Breast epithelium (tissue), 4 donors: ENCODE results near the gene UGT1A8. TPM values are rescaled to one million over a fixed set of nuclear protein-coding genes. Genes with fewer than 3 reads are reported as not detected.
"Not testable (repeated sequence)": the region's sequence is repeated elsewhere in the genome, so short reads cannot be mapped to it uniquely, and the experiment has no call there.

Experiments used
- DNase-seq, 2 donors: peaks; one replicate each; pipeline ENCODE4 v3.0.0-alpha.2; 2019; ENCODE audit warnings: low spot score in 2 of 2
- H3K27ac ChIP-seq, 2 donors: fragments of 200-600 bp; sonication (generic) in 1 of 2; one replicate each; pipeline ENCODE4 v1.5.1; 2016 to 2019; ENCODE audit warnings: mild to moderate bottlenecking in 1 of 2
- H3K27me3 ChIP-seq, 2 donors: fragments of 200-600 bp; sonication (generic) in 1 of 2; one replicate each; pipeline versions ENCODE4 v1.5.1 to v1.6.0; 2017 to 2019; ENCODE audit warnings: control low read depth in 1 of 2, mild to moderate bottlenecking in 1 of 2
- H3K36me3 ChIP-seq: fragments of 200-600 bp; one replicate; pipeline ENCODE4 v1.5.1; 2019
- H3K4me1 ChIP-seq, 2 donors: fragments of 200-600 bp; sonication (generic); one replicate each; pipeline ENCODE4 v1.5.1; 2016 to 2019; ENCODE audit warnings: control low read depth in 1 of 2
- H3K4me3 ChIP-seq, 3 donors: fragments of 200-600 bp; sonication (generic); 1 replicate in 2 of 3; 2 replicates in 1 of 3; pipeline ENCODE4 v1.5.1; 2016 to 2019; ENCODE audit warnings: mild to moderate bottlenecking in 3 of 3, moderate library complexity in 2 of 3
- H3K9me3 ChIP-seq, 2 donors: fragments of 200-600 bp; sonication (generic) in 1 of 2; one replicate each; pipeline ENCODE4 v1.5.1; 2016 to 2019; ENCODE audit warnings: control low read depth in 1 of 2
- POLR2A ChIP-seq: fragments of 450-650 bp; IDR thresholded peaks from one replicate; pipeline ENCODE4 v1.6.1; 2016; ENCODE audit warnings: antibody characterized with exemption, mild to moderate bottlenecking, moderate library complexity
- POLR2AphosphoS5 ChIP-seq, 3 donors: sonication (generic); formaldehyde crosslinking; IDR thresholded peaks; one replicate each; pipeline ENCODE4 v1.6.1; 2017; ENCODE audit warnings: antibody characterized with exemption in 3 of 3
- intact Hi-C: fragments of 100-400 bp; cut with DNase I; formaldehyde crosslinking; loops from one replicate; pipeline ENCODE4 v1.15.1; 2023; ENCODE audit warnings: low total_unique reads
- total RNA-seq, 3 donors: library from RNA; depleted of rRNA; stranded (reverse); fragments of >200 nt; gene quantifications; one replicate each; pipeline ENCODE4 v1.1.0, GENCODE V29; 2016
- TF ChIP-seq, protein P1 (sequence below), 3 donors: fragments of 450-650 bp; IDR thresholded peaks; one replicate each; pipeline ENCODE4 v1.5.1; 2016 to 2017; ENCODE audit warnings: antibody characterized with exemption in 3 of 3, mild to moderate bottlenecking in 3 of 3, moderate library complexity in 3 of 3

The UGT1A8 gene
- total RNA-seq, 3 donors from 2014 or later: not detected

DNA sequence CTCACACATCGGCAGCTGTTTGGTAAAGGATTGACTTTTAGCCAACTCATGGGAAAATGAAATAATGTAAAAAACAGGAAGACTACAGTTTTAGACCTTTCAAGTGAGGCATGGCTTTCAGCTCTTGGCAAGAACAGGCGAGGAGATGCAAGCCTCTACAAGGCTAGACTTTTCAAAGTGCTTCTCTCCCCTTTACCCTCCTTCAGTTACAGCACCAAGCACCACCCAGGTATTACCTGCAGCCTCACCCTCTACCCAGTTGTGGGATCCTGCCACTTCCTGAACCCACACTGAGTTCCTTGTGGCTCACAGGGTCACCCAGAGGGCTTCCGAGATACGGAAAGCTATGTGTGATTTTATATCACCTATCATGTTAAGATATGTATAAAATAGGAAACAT, 33.5 kb downstream of the UGT1A8 start:
- no peak overlapping the region for H3K27ac ChIP-seq
- H3K9me3 ChIP-seq: peaks cover 8 to 13% of the 10 kb centered on the region in 2 donors
- H3K36me3 ChIP-seq: no peaks in the 10 kb centered on the region
- TF ChIP-seq POLR2AphosphoS5 (IDR thresholded peaks at IDR 0.05): no peak
- TF ChIP-seq, protein P1, sequence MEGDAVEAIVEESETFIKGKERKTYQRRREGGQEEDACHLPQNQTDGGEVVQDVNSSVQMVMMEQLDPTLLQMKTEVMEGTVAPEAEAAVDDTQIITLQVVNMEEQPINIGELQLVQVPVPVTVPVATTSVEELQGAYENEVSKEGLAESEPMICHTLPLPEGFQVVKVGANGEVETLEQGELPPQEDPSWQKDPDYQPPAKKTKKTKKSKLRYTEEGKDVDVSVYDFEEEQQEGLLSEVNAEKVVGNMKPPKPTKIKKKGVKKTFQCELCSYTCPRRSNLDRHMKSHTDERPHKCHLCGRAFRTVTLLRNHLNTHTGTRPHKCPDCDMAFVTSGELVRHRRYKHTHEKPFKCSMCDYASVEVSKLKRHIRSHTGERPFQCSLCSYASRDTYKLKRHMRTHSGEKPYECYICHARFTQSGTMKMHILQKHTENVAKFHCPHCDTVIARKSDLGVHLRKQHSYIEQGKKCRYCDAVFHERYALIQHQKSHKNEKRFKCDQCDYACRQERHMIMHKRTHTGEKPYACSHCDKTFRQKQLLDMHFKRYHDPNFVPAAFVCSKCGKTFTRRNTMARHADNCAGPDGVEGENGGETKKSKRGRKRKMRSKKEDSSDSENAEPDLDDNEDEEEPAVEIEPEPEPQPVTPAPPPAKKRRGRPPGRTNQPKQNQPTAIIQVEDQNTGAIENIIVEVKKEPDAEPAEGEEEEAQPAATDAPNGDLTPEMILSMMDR (IDR thresholded peaks at IDR 0.05): no peak
- no peak for TF ChIP-seq POLR2A
- no peak overlapping the region for H3K4me3 ChIP-seq
- intact Hi-C loops: no loop called here
- no peak for DNase-seq
- H3K27me3 ChIP-seq: peaks cover 0 to 5% of the 10 kb centered on the region in 2 donors
- H3K4me1 ChIP-seq: no peaks in the 10 kb centered on the region

DNA sequence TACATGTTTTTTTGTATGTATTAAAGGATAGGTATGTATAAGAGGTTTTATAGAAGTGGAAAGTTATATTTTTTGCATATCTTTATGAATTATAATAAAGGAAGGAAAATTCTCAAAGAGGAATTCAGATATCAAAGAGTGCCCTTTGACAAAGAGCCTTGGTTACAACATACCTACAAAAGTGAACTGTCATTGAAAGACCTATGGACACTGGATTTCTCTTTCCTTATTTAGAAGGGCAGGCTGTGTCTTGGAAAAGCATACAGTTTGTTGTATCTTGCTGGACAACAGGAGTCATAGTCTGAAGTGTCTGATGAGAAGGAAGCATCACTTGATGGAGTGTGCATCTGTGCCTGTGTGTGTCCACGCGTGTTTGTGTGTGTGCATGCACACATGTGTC, 34.0 kb downstream of the UGT1A8 start:
- no peak overlapping the region for H3K27ac ChIP-seq

DNA sequence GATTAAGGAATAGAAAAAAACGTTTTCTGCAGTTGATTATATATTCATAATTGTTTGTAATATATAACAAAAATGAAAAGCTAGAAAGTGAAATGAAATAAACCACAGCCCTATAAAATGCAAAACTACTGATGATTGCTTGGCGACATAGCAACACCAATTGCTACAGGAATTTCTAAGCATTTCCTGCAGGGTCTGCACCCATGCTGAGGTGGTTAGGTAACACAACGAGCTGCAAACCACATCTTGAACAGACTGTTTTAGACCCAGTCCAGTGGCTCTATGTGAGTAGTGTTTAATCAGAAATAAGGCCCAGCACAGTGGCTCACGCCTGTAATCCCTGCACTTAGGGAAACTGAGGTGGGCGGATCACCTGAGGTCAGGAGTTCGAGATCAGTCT, 37.1 kb downstream of the UGT1A8 start:
- TF ChIP-seq POLR2AphosphoS5 (IDR thresholded peaks at IDR 0.05) (no peak), POLR2A (no peak)
- TF ChIP-seq, protein P1 (IDR thresholded peaks at IDR 0.05): no peak
- Histone ChIP-seq H3K36me3 (no peaks in the 10 kb centered on the region), H3K27ac (no peak overlapping the region), H3K27me3 (peaks cover 0 to 5% of the 10 kb centered on the region in 2 donors), H3K4me3 (no peak overlapping the region), H3K9me3 (no peaks in the 10 kb centered on the region), H3K4me1 (no peaks in the 10 kb centered on the region)
- intact Hi-C loops: no loop called here
- DNase-seq: no peak

More for the DNA sequence above, 34.0 kb downstream of the UGT1A8 start:
- no peak for DNase-seq
- Histone ChIP-seq H3K9me3 (peaks cover 5 to 8% of the 10 kb centered on the region in 2 donors), H3K27me3 (peaks cover 0 to 5% of the 10 kb centered on the region in 2 donors), H3K4me3 (no peak overlapping the region), H3K4me1 (no peaks in the 10 kb centered on the region), H3K36me3 (no peaks in the 10 kb centered on the region)
- intact Hi-C loops: no loop called here
- TF ChIP-seq, protein P1 (IDR thresholded peaks at IDR 0.05): no peak
- TF ChIP-seq POLR2A: no peak
- TF ChIP-seq POLR2AphosphoS5 (IDR thresholded peaks at IDR 0.05): no peak

DNA sequence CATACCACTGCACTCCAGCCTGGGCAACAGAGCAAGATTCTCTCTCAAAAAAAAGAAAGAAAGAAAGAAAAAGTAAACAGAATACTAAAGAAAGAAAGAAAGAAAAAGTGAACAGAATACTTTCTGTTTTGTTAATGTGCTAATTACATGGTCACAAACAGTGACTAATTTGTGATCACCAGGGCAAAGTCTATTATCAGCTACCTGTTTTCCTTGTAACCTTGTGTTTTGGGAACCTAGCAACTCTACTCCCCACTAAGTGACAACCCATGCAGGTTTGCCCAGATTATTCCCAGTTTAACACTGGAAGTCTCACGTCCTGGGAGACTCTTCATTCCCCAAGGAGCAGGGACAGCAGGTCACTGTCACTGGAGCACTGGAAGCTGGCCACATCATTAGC, 37.6 kb downstream of the UGT1A8 start:
- no peaks in the 10 kb centered on the region for H3K4me1 ChIP-seq
- no peak overlapping the region for H3K4me3 ChIP-seq
- H3K36me3 ChIP-seq: no peaks in the 10 kb centered on the region
- H3K27me3 ChIP-seq: peaks cover 0 to 5% of the 10 kb centered on the region in 2 donors
- intact Hi-C loops: no loop called here
- no peak for DNase-seq
- H3K9me3 ChIP-seq: no peaks in the 10 kb centered on the region
- H3K27ac ChIP-seq: no peak overlapping the region
- TF ChIP-seq POLR2AphosphoS5 (IDR thresholded peaks at IDR 0.05) (no peak), POLR2A (no peak)
- TF ChIP-seq, protein P1 (IDR thresholded peaks at IDR 0.05): no peak

DNA sequence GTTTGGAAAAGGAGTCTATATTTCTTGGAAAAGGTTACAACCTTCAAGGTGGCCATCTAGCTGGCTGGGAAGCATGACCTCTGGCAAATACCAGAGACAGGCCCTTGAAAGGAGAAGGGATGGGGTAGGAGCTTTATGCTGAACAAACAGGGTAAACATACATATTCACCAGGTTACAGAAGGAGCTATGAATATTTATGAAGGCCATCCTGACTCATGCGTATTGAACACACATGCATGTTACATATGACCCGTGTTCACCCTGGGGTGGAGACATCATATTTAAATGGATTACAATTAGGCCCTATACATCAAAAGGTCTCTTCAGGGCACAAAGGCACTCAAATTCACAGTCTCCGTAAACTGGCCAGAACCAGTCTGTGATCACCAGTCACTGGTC, 38.5 kb downstream of the UGT1A8 start:
- H3K4me1 ChIP-seq, H3K9me3 ChIP-seq, H3K36me3 ChIP-seq, DNase-seq, intact Hi-C loops, H3K27me3 ChIP-seq, H3K4me3 ChIP-seq, H3K27ac ChIP-seq: not testable (repeated sequence)

DNA sequence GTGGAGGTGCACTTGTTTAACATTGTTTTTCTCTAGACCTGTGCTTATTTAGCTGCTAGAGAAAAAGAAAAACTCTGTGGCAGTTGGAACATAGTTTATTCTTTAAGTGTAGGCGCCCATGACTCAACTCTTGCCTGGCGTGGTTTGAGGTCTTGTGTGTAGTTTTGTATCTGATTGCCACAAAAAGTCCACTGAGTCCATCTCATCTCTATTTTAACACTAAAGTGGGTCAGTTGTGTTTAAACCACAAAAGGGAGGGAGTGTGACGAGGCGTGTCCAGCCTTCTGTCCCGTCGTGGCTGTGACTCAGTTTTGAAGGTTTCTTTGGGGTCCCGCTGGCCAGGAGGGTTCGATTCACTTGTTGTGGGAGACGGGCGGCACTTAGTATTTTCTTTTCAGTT, 39.0 kb downstream of the UGT1A8 start:
- H3K27me3 ChIP-seq: peaks cover 0 to 5% of the 10 kb centered on the region in 2 donors
- H3K27ac ChIP-seq: no peak overlapping the region
- no peak overlapping the region for H3K4me3 ChIP-seq
- intact Hi-C loops: no loop called here
- TF ChIP-seq, protein P1 (IDR thresholded peaks at IDR 0.05): no peak
- no peak for TF ChIP-seq POLR2A
- TF ChIP-seq POLR2AphosphoS5 (IDR thresholded peaks at IDR 0.05): no peak
- H3K9me3 ChIP-seq: peaks cover 0 to 9% of the 10 kb centered on the region in 2 donors
- no peaks in the 10 kb centered on the region for H3K36me3 ChIP-seq
- H3K4me1 ChIP-seq: no peaks in the 10 kb centered on the region
- no peak for DNase-seq
